OCI-LY7 (cell line): Measurements from ENCODE around the gene SYNGR2. TPM values are rescaled to one million over a fixed set of nuclear protein-coding genes. Genes with fewer than 3 reads are reported as not detected.

Source experiments
- BruUV-seq: library from RNA; stranded (reverse); fragments of 400-500 nt; replicated peaks from 2 replicates; lab custom pipeline; 2021; lab: Mats Ljungman, UMichigan
- CTCF ChIA-PET: fragments of 300-600 bp; sonication (Branson Sonifier 250); formaldehyde crosslinking; loops from one replicate; lab custom pipeline; 2022; ENCODE audit warnings: antibody characterized with exemption; ENCODE audit not compliant: unreplicated experiment; lab: Charles Lee
- POLR2A ChIA-PET: fragments of 300-600 bp; sonication (Branson Sonifier 250); formaldehyde crosslinking; loops from one replicate; lab custom pipeline; 2022; ENCODE audit warnings: antibody characterized with exemption; lab: Charles Lee
- DNase-seq: peaks from one replicate; pipeline ENCODE4 v3.0.0-alpha.2; 2015; ENCODE audit warnings: low spot score
- H2AFZ ChIP-seq: fragments of 200-600 bp; sonication (generic), shearing (Covaris generic); 2 replicates; pipeline ENCODE4 v1.6.1; 2014; ENCODE audit warnings: mild to moderate bottlenecking, antibody characterized with exemption, low read length, moderate library complexity
- H3K27ac ChIP-seq: fragments of 200-600 bp; sonication (generic); 2 replicates; pipeline ENCODE4 v1.5.1; 2014; ENCODE audit warnings: mixed run types, low read depth, mild to moderate bottlenecking, moderate library complexity, low read length, inconsistent platforms; ENCODE audit not compliant: poor library complexity, severe bottlenecking
- H3K36me3 ChIP-seq: fragments of 200-600 bp; sonication (generic); 2 replicates; pipeline ENCODE4 v1.6.1; 2014; ENCODE audit warnings: mild to moderate bottlenecking, antibody characterized with exemption, low read length, moderate library complexity, mixed read lengths; ENCODE audit not compliant: insufficient read depth
- H3K4me1 ChIP-seq: fragments of 200-600 bp; sonication (generic); 2 replicates; pipeline ENCODE4 v1.5.1; 2014; ENCODE audit warnings: mild to moderate bottlenecking, low read length; ENCODE audit not compliant: insufficient read depth, poor library complexity, severe bottlenecking
- H3K4me2 ChIP-seq: fragments of 200-600 bp; sonication (generic); 2 replicates; pipeline ENCODE4 v1.6.1; 2014; ENCODE audit warnings: mild to moderate bottlenecking, low read length
- H3K4me3 ChIP-seq: fragments of 200-600 bp; sonication (generic); 2 replicates; pipeline ENCODE4 v1.5.1; 2014; ENCODE audit warnings: mild to moderate bottlenecking, low read depth, low read length; ENCODE audit not compliant: poor library complexity, severe bottlenecking
- H3K79me2 ChIP-seq: fragments of 200-600 bp; sonication (generic); 2 replicates; pipeline ENCODE4 v1.6.1; 2016; ENCODE audit warnings: low read depth, mild to moderate bottlenecking, low read length, moderate library complexity, mixed read lengths; ENCODE audit not compliant: insufficient read depth
- H3K9me2 ChIP-seq: fragments of 200-600 bp; sonication (generic); 2 replicates; pipeline ENCODE4 v1.6.1; 2016; ENCODE audit warnings: mild to moderate bottlenecking, low read length, mixed read lengths; ENCODE audit not compliant: insufficient read depth
- H3K9me3 ChIP-seq: fragments of 200-600 bp; sonication (generic); 2 replicates; pipeline ENCODE4 v1.6.1; 2014; ENCODE audit warnings: mild to moderate bottlenecking, mixed run types, low read length, mixed read lengths
- H4K20me1 ChIP-seq: fragments of 200-600 bp; sonication (generic); 2 replicates; pipeline ENCODE4 v1.6.1; 2014; ENCODE audit warnings: mild to moderate bottlenecking, antibody characterized with exemption, low read length, moderate library complexity, mixed read lengths; ENCODE audit not compliant: insufficient read depth
- EZH2phosphoT487 ChIP-seq: fragments of 200-600 bp; sonication (generic); IDR thresholded peaks from 2 replicates; pipeline ENCODE4 v1.6.1; 2018; ENCODE audit warnings: low read depth, borderline replicate concordance, mild to moderate bottlenecking, mixed run types, antibody characterized with exemption, low read length, moderate library complexity, mixed read lengths
- intact Hi-C: fragments of 100-400 bp; cut with micrococcal nuclease; formaldehyde crosslinking; loops from one replicate; pipeline ENCODE4 v1.10.0; 2022; ENCODE audit not compliant: unreplicated experiment
- total RNA-seq, 2 experiments: library from RNA; depleted of rRNA in 1 of 2; stranded (reverse); fragments of >200 nt in 1 of 2; shearing (Covaris generic) in 1 of 2; gene quantifications; 2 replicates each; pipeline ENCODE4 v1.2.3, GENCODE V29; 2014 to 2022
- TF ChIP-seq, protein P1 (sequence below): fragments of 200-600 bp; sonication (generic); conservative IDR thresholded peaks from 2 replicates; pipeline ENCODE4 v1.5.1; 2014; ENCODE audit warnings: mild to moderate bottlenecking, antibody characterized with exemption, low read length, moderate library complexity, mixed read lengths

Gene SYNGR2
- total RNA-seq, 2 experiments from 2014 or later: 35.4 to 44.9 TPM

DNA sequence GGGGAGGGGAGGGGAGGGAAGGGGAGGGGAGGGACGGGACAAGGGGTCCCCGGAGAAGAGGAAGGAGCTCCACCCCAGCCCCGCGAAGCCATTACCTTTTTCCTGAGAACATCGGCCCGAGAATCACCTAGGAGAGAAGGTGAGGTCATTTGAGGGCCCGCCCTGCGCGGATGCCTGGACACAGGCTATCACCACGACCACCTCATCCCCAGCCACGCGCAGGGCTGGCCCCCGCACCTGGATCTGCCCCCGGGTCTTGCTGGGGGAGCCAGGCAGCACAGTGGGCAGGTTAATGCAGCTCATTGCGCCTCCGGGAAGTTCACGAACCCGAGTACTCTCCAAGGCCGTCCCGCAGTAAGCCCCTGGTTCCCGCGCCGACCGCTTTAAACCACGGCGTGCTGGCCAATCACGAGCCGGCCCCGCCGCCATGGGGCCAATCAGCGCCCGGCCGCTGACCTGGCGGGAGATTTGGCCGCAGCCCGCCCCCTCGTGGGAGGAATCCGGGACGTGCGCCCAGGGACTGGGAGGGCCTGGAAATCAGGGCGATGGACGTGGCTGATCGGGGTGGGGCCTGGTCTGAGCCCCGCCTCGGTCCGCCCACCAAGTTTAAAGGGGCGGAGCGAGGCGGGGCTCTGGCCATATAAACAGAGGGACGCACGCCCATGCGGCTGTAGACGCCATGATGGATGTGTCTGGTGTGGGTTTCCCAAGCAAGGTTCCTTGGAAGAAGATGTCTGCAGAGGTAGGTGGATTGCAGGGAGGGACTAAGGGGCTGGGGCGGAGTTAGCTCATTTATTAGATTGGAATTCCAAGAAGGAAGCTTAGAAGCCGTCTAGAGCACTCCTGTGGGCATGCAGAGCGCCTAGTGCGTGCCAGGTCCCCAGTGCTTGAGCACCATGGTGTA is 18.6 kb downstream of the SYNGR2 start, which contains the start of the genes AFMID and TK1:
Gene AFMID (plus strand): TSS at position 671 of the 904 bp plus-strand sequence. CDS start 9 bp downstream, at position 680.
Gene TK1 (minus strand): TSS at position 361 of the 904 bp plus-strand sequence. CDS start 58 bp downstream, at position 303.
- peak within 1 kb of the TSS; percentile 76 for H3K4me3 ChIP-seq
- H3K9me2 ChIP-seq: no peaks in the 10 kb centered on the region
- H3K36me3 ChIP-seq: peaks cover 57% of the 10 kb centered on the region
- peak within 1 kb of the TSS; percentile 41 for H3K27ac ChIP-seq
- no peak for TF ChIP-seq EZH2phosphoT487
- TF ChIP-seq, protein P1, sequence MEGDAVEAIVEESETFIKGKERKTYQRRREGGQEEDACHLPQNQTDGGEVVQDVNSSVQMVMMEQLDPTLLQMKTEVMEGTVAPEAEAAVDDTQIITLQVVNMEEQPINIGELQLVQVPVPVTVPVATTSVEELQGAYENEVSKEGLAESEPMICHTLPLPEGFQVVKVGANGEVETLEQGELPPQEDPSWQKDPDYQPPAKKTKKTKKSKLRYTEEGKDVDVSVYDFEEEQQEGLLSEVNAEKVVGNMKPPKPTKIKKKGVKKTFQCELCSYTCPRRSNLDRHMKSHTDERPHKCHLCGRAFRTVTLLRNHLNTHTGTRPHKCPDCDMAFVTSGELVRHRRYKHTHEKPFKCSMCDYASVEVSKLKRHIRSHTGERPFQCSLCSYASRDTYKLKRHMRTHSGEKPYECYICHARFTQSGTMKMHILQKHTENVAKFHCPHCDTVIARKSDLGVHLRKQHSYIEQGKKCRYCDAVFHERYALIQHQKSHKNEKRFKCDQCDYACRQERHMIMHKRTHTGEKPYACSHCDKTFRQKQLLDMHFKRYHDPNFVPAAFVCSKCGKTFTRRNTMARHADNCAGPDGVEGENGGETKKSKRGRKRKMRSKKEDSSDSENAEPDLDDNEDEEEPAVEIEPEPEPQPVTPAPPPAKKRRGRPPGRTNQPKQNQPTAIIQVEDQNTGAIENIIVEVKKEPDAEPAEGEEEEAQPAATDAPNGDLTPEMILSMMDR: peak; percentile 67
- H3K79me2 ChIP-seq: peaks cover 57% of the 10 kb centered on the region
- no TSS peak for BruUV-seq
- peaks cover 3% of the 10 kb centered on the region; the same call in 1 of the 2 replicates for H4K20me1 ChIP-seq
- ChIA-PET CTCF (interaction anchor here (0.6 to 1.6 kb wide), 4 partner anchors 11 to 1770 kb away, joined by 3 to 5 read pairs (median 4); partner anchors contain the start of gene TMC8), POLR2A (interaction anchor here (0.6 to 1.7 kb wide), 10 partner anchors 11 to 133 kb away, joined by 3 to 6 read pairs (median 4); partner anchors contain the start of gene TMC6)
- peak within 1 kb of the TSS; percentile 49; the same call in 1 of the 2 replicates for H2AFZ ChIP-seq
- peak; percentile 98 for DNase-seq
- H3K4me2 ChIP-seq: peak within 1 kb of the TSS; percentile 84
- H3K9me3 ChIP-seq: no peaks in the 10 kb centered on the region
- intact Hi-C loops: loop anchor here (1.0 to 2.0 kb wide), 3 partner anchors 55 to 65 kb away; no protein-coding TSS in a partner anchor
- peaks cover 60% of the 10 kb centered on the region for H3K4me1 ChIP-seq

GRCh38 chr17:78196716-78197115 is 28.3 kb downstream of the SYNGR2 start:
- no peaks in the 10 kb centered on the region for H3K9me3 ChIP-seq
- DNase-seq: no peak
- no peak overlapping the region for H3K4me2 ChIP-seq
- peaks cover 81% of the 10 kb centered on the region for H3K36me3 ChIP-seq
- intact Hi-C loops: no loop called here
- no peaks in the 10 kb centered on the region for H3K9me2 ChIP-seq
- peaks cover 27% of the 10 kb centered on the region for H3K79me2 ChIP-seq
- H4K20me1 ChIP-seq: no peaks in the 10 kb centered on the region
- no peak overlapping the region for H2AFZ ChIP-seq
- TSS peak; percentile 41 for BruUV-seq
- H3K4me3 ChIP-seq: no peak overlapping the region
- no peak overlapping the region for H3K27ac ChIP-seq
- ChIA-PET POLR2A (no interaction called here), CTCF (no interaction called here)
- peaks cover 28% of the 10 kb centered on the region for H3K4me1 ChIP-seq
- no peak for TF ChIP-seq EZH2phosphoT487
- TF ChIP-seq, protein P1: no peak
